Activated CD8-positive, alpha-beta memory T cell treated with anti-CD3 and anti-CD28 coated beads, Interleukin-2, amount 50 U/mL, for 24 hours (primary cell): ENCODE measurements around the gene SLC5A6.

Source experiments
- DNase-seq: peaks from one replicate; pipeline ENCODE4 v3.0.0-alpha.2; 2020; ENCODE audit errors: extremely low read depth

The SLC5A6 gene

DNA sequence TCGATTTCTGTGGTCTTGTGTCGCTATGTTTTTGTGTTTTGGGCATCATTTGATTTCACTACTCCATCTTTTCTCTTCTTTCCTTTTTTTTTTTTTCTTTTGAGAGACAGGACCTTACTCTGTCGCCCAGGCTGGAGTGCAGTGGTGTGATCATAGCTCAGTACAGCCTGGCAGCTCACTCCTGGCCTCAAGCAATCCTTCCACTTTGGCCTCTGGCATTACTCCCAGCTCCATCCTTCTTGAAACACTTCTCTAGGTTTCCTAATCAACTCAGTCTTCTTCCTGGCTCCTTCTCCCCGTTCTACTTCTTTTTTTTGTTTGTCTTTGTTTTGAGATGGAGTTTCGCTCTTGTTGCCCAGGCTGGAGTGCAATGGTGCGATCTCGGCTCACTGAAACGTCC, 36.7 kb downstream of the SLC5A6 start:
- DNase-seq, result no peak

DNA sequence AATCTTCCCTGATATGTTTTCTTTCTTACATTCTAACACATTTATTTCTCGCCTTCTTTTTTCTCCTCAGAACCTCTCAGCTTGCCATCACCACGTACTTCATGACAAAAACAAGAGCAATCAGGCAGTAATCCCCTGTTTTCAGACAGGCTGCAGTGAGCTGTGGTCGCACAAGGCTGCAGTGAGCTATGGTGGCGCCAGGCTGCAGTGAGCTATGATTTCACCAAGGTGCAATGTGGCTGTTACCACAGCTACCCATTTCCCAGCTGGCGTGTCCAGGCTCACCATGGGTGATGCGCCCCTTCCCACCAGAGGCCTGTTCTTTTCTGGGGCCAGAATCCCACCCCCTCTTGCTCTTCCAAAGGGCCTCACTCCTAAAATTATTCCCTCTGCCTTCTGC, 37.4 kb downstream of the SLC5A6 start:
- no peak for DNase-seq

DNA sequence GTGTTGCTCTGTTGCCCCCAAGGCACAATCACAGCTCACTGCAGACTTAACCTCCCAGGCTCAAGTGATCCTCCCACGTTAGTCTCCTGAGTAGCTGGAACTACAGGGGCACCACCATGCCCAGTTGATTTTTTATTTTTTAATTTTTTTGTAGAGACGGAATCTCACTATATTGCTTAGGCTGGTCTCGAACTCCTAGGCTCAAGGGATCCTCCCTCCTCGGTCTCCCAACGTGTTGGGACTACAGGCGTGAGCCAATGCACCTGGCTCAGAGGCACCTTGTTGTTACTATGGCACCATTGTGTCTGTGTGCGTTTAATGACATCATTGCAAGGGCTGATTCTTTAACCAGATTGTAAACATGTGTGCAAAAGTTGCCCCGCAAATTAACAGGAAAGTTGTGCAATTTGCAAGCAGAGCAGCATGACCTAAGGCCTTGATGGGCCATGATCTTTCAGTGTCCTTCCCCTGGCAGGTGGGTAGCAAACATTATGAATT, 40.7 kb downstream of the SLC5A6 start:
- no peak for DNase-seq

DNA sequence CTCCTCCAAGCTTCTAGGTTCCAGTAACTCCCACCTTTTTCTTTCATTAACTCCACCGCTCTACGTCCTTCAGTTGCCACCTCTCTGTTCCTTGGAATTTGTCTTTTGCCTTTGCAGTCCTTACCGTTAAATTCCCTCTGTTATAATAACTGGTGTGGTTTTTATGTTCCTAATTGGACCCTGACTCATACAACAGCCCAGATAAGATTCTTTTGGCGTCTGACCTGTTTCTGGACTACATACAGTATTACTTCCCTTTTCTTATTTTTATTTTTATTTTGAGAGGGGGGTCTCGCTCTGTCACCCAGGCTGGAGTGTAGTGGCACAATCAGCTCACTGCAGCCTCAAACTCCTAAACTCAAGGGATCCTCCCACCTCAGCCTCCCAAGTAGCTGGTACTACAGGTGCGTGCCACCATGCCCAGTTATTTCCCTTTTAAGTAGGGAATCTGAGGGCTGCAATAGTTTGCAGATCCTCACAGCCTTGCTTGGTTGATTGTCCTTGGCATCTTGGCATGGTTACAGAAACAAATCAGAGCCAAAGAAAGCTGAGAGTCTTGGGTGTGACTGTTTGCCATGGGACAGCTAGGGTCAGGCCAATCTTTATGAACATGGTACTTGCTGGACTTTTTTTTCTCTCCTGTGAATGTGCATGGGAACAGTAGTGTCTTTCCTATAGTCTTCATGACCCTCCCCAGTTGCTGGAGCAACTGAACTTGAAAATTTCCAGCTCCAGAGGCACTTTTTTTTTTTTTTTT, 41.3 kb downstream of the SLC5A6 start:
- no peak for DNase-seq

DNA sequence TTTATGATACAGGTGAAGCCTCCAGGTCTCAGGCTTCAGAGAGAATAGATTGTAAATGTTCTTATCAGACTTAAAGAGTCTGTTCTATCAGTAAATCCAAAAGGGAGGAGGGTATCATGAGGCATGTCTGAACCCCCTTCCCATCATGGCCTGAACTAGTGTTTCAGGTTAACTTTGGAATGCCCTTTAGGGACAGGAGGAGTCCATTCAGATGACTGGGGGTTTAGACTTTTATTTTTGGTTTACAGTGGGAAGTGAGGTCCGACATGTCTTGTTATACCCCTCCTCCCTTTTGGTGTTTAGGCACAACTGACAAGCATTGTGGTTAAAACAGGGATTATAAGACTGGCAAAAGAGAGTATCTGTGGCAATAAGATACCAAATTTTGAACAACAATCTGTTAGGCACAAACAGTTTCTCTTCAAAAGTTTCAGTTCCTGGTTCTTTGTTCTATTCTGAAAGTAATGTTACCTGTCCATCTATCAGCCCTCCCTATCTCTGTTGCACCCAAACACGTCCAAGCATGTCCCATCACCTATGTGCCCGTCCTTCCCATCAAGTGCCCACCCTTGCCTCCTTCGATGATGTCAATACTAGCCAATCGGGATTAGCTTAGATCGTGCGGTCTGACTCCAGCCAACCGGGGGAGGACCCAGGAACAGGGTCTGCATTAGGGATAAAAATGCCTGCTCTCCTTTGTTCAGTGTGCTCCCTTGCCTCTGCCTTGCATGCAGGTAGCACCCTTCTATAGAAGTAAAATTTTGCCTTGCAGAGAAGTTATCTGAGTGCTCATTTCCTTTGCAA, 46.9 kb downstream of the SLC5A6 start:
- no peak for DNase-seq

DNA sequence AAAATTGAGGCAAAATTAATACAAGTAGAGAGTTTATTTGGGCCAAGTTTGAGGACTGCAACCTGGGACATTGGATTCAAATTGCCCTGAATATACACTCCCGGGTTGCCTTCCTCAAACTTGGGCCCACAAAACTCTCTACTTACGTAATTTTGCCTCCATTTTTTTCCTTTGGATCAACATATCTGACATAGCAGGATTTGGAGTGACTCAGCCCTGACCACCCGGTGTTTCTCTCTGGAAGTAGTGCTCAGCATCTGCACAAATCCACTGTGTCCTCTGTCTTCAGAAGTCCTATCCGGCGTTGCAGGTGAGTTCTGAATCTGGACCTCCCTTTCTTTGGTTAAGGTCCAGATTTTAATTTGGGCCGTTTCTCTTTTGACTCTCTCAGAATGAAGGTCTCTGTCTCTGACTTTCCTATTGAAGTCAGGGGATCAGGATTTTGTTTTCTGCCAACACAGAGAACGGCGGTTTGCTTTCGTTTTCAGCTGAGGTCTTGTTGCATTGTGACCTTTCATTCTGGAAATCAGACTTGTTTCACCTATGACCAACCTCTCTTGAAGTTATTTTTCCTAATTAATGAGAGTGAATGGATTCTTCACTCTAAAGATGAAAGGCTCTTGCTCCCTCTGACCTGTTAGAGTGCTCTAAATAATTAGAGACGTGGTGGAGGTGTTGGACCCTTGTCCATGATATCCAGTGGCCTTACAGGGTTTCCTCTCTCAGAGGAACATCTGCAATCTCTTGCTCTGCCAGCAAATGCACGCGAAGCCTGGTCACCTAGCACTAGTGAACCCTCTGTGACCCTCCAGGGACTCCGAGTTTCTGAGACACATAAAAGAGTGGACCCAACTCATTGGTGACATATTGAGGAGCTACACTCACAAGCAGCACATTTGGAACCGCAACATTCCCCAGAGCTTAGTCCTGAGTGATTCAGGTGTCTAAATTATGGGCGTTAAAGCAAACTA, 49.6 kb downstream of the SLC5A6 start:
- no peak for DNase-seq

DNA sequence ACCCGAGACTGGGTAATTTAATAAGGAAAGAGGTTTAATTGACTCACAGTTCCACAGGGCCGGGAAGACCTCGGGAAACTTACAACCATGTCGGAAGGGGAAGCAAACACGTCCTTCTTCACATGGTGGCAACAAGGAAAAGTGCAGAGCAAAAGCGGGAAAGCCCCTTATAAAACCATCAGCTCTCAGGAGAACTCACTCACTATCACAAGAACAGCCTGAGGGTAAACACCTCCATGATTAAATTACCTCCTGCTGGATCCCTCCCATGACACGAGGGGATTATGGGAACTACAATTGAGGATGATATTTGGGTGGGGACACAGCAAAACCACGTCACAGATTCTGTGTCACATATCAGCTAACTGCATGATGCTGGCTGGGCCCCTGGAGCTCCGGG, 51.9 kb downstream of the SLC5A6 start:
- DNase-seq, result no peak

DNA sequence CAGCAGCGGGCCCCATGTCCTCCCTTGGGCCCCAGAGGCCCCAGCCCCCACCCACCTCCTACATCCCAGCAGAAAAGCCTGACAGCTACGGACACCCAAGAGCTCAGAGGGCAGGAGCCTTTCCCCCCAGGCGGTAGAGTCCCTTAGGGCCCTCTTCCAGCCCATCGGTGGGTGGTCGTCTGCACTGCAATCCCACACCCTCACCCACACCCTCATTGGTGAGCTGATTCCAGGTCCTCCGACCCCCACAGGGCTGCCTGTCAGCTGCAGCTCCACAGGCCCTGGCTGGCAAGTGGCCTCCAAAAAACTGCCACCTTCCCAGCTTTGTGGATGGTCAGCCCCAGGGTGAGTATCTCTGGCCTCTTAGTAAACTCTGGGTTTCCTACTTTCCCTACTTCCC, 52.8 kb downstream of the SLC5A6 start:
- DNase-seq, result no peak

DNA sequence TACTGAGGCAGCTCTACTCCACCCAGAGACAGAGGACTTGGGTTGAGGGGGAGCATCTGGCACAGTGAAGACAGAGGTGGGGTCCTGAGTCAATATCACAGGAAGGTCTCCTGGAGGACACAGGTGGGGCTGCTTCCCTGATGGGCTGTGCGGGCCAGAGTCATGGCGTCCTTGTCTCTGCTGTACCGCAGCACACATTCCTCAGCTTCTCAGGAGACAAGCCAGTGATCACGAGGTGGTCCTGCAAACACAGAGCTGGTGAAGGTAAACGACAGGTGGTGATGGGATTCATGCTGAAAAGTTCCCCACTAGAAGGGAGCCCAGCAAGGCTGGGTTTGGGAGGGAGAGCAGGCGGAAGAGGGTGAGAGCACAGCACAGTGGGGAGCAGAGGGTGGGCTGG, 53.6 kb downstream of the SLC5A6 start:
- DNase-seq, result no peak

DNA sequence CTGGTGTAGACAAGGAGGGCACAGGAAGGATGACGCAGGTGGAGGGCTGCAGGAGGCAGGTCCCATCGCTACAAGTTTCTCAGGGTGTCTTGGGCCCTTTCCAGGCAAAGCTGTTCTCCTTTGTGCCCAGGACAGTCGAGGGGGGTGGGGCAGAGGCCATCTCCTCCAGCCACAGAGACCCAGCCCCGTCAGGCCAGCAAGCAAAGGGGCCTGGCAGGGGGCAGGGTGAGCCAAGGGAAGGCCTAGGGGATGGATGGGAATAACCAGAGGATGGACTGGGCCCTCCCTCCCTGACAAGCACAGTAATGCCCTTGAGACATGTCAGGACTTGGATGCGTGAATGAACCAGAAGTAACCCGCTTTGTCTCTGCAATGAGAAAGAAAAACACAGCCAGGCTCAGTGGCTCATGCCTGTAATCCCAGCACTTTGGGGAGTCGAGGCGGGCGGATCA, 57.0 kb downstream of the SLC5A6 start:
- DNase-seq, result no peak

DNA sequence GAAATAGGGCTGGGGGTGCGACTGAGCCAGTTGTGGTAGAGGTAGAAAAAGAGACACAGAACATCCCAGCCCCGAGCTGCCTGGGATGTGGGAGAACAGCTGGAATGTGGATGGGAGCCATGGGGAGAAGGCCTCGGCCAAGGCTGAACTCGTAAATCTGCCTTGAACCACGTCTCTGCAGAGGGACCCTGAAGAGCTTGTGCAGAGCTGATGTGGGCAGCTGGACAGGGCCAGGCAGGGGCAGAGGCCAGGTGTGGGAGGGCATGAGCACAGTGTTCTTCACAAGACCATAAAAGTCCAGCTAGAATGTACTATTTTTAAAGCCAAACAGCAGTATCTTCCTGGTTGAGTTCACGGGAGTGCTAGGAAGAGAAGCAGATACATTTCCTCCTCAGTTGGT, 57.6 kb downstream of the SLC5A6 start:
- DNase-seq, result no peak

DNA sequence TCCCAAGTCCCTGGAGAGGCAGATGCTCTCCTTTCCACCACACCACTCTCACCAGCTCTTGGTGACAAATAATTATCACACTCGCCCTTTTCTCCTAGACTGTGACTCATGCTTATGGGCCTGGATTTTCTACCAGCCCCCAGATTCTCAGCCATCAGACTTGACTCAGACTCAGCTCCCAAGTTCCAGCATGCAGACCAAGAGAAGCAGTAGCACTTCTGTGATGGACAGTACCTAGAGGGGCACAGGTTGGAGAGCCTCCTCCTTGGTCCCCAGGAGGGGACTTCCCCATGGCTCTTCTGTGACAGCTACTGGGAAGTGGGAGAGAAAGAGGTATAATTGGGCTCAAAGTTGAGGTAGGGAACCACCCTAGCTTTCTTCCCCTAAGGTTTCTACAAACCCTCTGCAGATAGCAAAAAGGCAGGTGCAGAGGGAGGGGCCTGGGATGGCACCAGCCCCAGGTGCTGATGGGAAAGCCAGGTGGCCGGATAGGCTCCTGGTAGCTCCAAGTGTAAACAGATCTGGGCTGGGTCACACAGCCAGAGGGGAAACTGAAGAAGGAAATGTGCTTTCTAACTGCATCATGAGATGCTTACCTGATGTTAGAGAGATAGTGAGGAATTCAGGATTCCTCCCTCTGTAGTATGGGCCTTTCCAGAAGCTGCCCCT, 59.1 kb downstream of the SLC5A6 start:
- no peak for DNase-seq

DNA sequence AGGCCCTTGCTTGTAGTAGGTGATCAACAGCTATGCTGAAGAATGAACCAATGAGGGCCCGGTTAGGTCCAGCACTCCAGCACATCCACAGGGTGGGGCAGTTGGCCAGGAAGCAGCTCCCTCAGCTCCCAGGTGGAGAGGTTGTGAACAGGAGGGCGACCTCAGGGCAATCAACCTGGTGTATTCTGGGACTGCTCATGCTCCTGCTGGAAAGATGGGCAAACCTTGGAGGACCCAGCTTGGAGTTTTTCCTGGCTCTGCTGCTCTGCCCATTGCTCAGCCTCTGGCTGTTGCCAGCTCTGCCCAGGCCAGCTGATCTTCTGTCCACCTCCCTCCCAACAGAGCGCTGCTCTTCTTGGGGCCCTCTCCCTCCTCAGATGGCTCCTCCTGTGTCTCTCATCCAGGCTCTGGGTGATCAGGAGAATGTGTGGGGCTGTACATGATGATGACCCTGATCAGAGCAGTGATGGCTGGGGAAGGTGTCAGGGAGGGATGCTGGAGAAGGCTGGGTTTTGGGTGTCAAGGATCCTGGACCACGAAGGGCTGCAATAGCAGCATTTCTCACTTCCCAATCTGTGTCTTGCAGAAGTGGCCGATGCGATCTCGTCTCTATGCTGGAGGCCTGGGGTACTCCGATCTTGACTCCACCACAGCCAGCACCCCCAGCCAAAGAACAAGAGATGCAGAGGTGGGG, 59.8 kb downstream of the SLC5A6 start:
- no peak for DNase-seq

DNA sequence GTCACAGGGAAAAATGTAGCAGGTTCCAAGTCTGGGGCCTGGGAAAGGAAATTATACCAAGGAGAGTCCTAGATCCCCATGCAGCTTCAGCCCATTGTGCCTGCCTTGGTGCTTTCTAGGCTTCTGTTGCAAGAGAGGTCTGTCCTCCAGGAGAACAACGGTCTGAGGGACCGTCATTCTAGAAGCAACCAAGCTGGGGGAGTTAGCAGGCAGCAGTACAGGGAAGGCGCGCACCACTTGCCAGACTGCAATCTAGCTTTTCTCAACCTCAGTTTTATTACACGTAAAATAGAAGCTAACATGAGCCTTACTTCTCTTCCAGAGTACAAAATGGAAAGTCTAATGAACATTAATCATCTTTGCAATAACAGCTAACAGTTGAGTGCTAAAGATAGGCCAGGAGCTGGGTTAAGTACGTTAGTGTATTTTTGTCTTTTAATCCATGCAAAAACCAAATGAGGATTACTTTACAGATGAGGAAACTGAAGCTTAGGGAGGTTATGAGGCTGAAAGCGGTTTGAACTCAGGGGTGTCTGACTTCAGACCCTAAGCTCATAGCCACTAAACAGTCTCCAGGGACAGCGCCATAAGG, 61.3 kb downstream of the SLC5A6 start:
- no peak for DNase-seq
